OCI-LY1 (cell line): Measurements from ENCODE around the gene SHROOM4.

ENCODE experiments used
- H2AFZ ChIP-seq: fragments of 200-600 bp; sonication (generic), shearing (Covaris generic); 2 replicates; pipeline ENCODE4 v1.6.0; 2014; ENCODE audit warnings: antibody characterized with exemption, mild to moderate bottlenecking, low read length
- H3F3A ChIP-seq: fragments of 200-600 bp; sonication (generic), shearing (Covaris generic); 2 replicates; pipeline ENCODE4 v1.6.0; 2014; ENCODE audit warnings: mild to moderate bottlenecking, antibody characterized with exemption, low read length, moderate library complexity; ENCODE audit not compliant: insufficient read depth
- H3K27ac ChIP-seq: fragments of 200-600 bp; sonication (generic); 2 replicates; pipeline ENCODE4 v1.5.1; 2014; ENCODE audit warnings: low read length, mixed run types, mild to moderate bottlenecking, low read depth; ENCODE audit not compliant: poor library complexity, severe bottlenecking
- H3K27me3 ChIP-seq: fragments of 200-600 bp; sonication (generic); 2 replicates; pipeline ENCODE4 v1.6.0; 2014; ENCODE audit warnings: antibody characterized with exemption, mild to moderate bottlenecking, low read length, moderate library complexity; ENCODE audit not compliant: insufficient read depth
- H3K36me3 ChIP-seq: fragments of 200-600 bp; sonication (generic); 2 replicates; pipeline ENCODE4 v1.6.1; 2014; ENCODE audit warnings: mild to moderate bottlenecking, antibody characterized with exemption, low read length, moderate library complexity, mixed read lengths; ENCODE audit not compliant: insufficient read depth
- H3K4me1 ChIP-seq: fragments of 200-600 bp; sonication (generic); 2 replicates; pipeline ENCODE4 v1.5.1; 2014; ENCODE audit warnings: mild to moderate bottlenecking, low read length, moderate library complexity; ENCODE audit not compliant: insufficient read depth, severe bottlenecking
- H3K4me2 ChIP-seq: fragments of 200-600 bp; sonication (generic), shearing (Covaris generic); 2 replicates; pipeline ENCODE4 v1.6.1; 2014; ENCODE audit warnings: low read length
- H3K4me3 ChIP-seq: fragments of 200-600 bp; sonication (generic); 2 replicates; pipeline ENCODE4 v1.5.1; 2014; ENCODE audit warnings: low read length, low read depth, mild to moderate bottlenecking, mixed read lengths; ENCODE audit not compliant: poor library complexity, severe bottlenecking
- H3K79me2 ChIP-seq: fragments of 200-600 bp; shearing (Covaris generic); 2 replicates; pipeline ENCODE4 v1.6.1; 2016; ENCODE audit warnings: mixed run types, low read length, mixed read lengths; ENCODE audit not compliant: insufficient read depth
- H3K9ac ChIP-seq: fragments of 200-600 bp; sonication (generic), shearing (Covaris generic); 2 replicates; pipeline ENCODE4 v1.6.1; 2014; ENCODE audit warnings: mild to moderate bottlenecking, low read length, mixed read lengths
- H3K9me2 ChIP-seq: fragments of 200-600 bp; sonication (generic), shearing (Covaris generic); 2 replicates; pipeline ENCODE4 v1.6.1; 2014; ENCODE audit warnings: low read depth, mild to moderate bottlenecking, low read length, mixed read lengths
- H3K9me3 ChIP-seq: fragments of 200-600 bp; shearing (Covaris generic); 2 replicates; pipeline ENCODE4 v1.6.1; 2014; ENCODE audit warnings: low read length, mixed read lengths
- H4K20me1 ChIP-seq: fragments of 200-600 bp; sonication (generic), shearing (Covaris generic); 2 replicates; pipeline ENCODE4 v1.6.0; 2016; ENCODE audit warnings: mild to moderate bottlenecking, low read length; ENCODE audit not compliant: insufficient read depth
- CTCF ChIP-seq: fragments of 200-600 bp; sonication (generic), shearing (Covaris generic); IDR thresholded peaks from 2 replicates; pipeline ENCODE4 v1.5.1; 2017; ENCODE audit warnings: mild to moderate bottlenecking, antibody characterized with exemption, low read length, moderate library complexity, mixed read lengths
- EZH2 ChIP-seq: fragments of 200-600 bp; sonication (generic), shearing (Covaris generic); IDR thresholded peaks from 2 replicates; pipeline ENCODE4 v1.8.0; 2017; ENCODE audit warnings: borderline replicate concordance, mixed run types, mild to moderate bottlenecking, antibody characterized with exemption, low read length, moderate library complexity, mixed read lengths

Gene SHROOM4

GRCh38 chrX:50711907-50712306 lies 102.1 kb downstream of the SHROOM4 start:
- no peak overlapping the region for H3K4me3 ChIP-seq
- no peak overlapping the region for H2AFZ ChIP-seq
- H3K9me2 ChIP-seq, result no peaks in the 10 kb centered on the region
- no peaks in the 10 kb centered on the region for H3K4me1 ChIP-seq
- no peaks in the 10 kb centered on the region for H4K20me1 ChIP-seq
- H3K9me3 ChIP-seq, result no peaks in the 10 kb centered on the region
- H3K4me2 ChIP-seq, result no peak overlapping the region
- H3K79me2 ChIP-seq, result no peaks in the 10 kb centered on the region
- no peak overlapping the region for H3K9ac ChIP-seq
- TF ChIP-seq EZH2 (no peak), CTCF (no peak)
- no peaks in the 10 kb centered on the region for H3F3A ChIP-seq
- no peaks in the 10 kb centered on the region for H3K27me3 ChIP-seq
- no peaks in the 10 kb centered on the region for H3K36me3 ChIP-seq
- H3K27ac ChIP-seq, result no peak overlapping the region

GRCh38 chrX:50707955-50708699 lies 105.9 kb downstream of the SHROOM4 start:
- Histone ChIP-seq H2AFZ (no peak overlapping the region), H3K9me3 (no peaks in the 10 kb centered on the region), H3K4me2 (no peak overlapping the region), H4K20me1 (no peaks in the 10 kb centered on the region), H3K27ac (no peak overlapping the region), H3K36me3 (no peaks in the 10 kb centered on the region), H3K27me3 (no peaks in the 10 kb centered on the region), H3K9me2 (no peaks in the 10 kb centered on the region), H3K79me2 (no peaks in the 10 kb centered on the region), H3K4me1 (no peaks in the 10 kb centered on the region), H3K9ac (no peak overlapping the region), H3K4me3 (no peak overlapping the region), H3F3A (no peaks in the 10 kb centered on the region)
- no peak for TF ChIP-seq CTCF
- no peak for TF ChIP-seq EZH2

- H3K4me1 ChIP-seq, result no peaks in the 10 kb centered on the region
- no peaks in the 10 kb centered on the region for H3K27me3 ChIP-seq
- no peak overlapping the region for H3K4me3 ChIP-seq
- TF ChIP-seq EZH2 (no peak), CTCF (no peak)
- H3F3A ChIP-seq, result no peaks in the 10 kb centered on the region
- H4K20me1 ChIP-seq, result no peaks in the 10 kb centered on the region
- H3K9me2 ChIP-seq, result no peaks in the 10 kb centered on the region
- H3K36me3 ChIP-seq, result no peaks in the 10 kb centered on the region
- no peak overlapping the region for H3K4me2 ChIP-seq
- no peak overlapping the region for H3K27ac ChIP-seq
- no peak overlapping the region for H3K9ac ChIP-seq
- H3K9me3 ChIP-seq, result no peaks in the 10 kb centered on the region
- H2AFZ ChIP-seq, result no peak overlapping the region
- no peaks in the 10 kb centered on the region for H3K79me2 ChIP-seq
These were observed 106.6 kb downstream of the SHROOM4 start for GRCh38 chrX:50707405-50707804.
